GM06990 (cell line): ENCODE measurements around the gene TICAM2.
A peak's percentile ranks its signal among the peaks of the same experiment; 100 is the strongest.
"Not testable (repeated sequence)": the region's sequence is repeated elsewhere in the genome, so short reads cannot be mapped to it uniquely, and the experiment has no call there.

Source experiments
- DNase-seq: peaks from one replicate; pipeline ENCODE4 v3.0.0-alpha.2; 2011; ENCODE audit not compliant: insufficient read length; ENCODE audit errors: extremely low read depth
- H3K27me3 ChIP-seq: replicated peaks from 2 replicates; pipeline ENCODE4 v1.6.0; 2011; ENCODE audit warnings: low read length; ENCODE audit not compliant: control insufficient read depth, insufficient read depth
- H3K36me3 ChIP-seq: 2 replicates; pipeline ENCODE4 v1.5.1; 2011; ENCODE audit warnings: low read length; ENCODE audit not compliant: control insufficient read depth, insufficient read depth
- H3K4me3 ChIP-seq: replicated peaks from 2 replicates; pipeline ENCODE4 v1.5.1; 2011; ENCODE audit warnings: low read depth, mild to moderate bottlenecking, control low read depth, low read length
- TF ChIP-seq, protein P1 (sequence below): IDR thresholded peaks from 2 replicates; pipeline ENCODE4 v1.5.1; 2011; ENCODE audit warnings: low read length, control low read depth, mild to moderate bottlenecking, inconsistent platforms; ENCODE audit not compliant: insufficient read depth, poor library complexity, severe bottlenecking

The TICAM2 gene, protein sequence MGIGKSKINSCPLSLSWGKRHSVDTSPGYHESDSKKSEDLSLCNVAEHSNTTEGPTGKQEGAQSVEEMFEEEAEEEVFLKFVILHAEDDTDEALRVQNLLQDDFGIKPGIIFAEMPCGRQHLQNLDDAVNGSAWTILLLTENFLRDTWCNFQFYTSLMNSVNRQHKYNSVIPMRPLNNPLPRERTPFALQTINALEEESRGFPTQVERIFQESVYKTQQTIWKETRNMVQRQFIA

DNA sequence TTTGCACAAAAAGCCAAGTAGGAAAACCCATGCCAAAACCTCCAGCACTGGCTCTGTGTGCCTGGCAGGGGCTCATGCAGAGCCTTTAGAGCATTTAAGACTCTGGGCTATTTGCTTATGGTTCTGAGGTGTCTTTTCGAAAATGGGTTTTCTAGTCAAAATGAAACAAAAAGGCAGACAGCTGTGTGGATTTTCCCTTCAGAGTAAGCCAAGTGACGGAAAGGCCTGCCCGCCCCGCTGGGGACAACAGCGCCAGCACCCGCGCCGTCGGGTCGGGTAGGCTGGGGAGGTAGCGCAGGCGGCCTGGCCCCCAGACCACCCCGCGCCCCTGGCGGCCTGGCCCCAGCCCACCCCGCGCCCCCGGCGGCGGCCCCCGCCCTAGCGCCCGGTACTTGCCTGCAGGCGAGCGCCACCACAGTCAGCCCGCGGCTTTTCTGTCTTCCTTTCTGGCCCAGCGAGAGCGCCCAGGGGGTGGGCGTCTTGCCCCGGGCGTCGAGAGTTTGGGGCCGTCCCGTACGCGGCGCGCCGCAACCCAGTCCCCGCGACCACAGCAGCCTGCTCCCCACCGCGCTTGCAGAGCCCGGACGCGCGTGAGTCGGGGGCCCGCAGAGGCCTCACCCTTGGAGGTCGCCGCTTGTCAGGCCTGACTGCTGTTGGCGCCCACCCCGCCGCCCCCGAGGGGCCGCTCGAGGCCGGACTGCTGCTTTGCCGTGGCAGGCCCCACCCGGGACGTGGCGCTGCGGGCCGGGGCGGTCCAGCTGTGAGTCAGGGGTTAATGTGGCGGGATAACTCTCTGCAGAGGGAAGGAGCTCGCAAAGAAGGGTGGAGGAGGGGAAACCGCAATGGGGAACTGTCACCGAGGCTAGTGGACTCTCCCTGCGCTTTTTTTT is at the start of gene TICAM2:
Gene TICAM2, minus strand, starts transcription at position 779 of the 890 bp plus-strand sequence. CDS start 21,223 bp downstream, outside the sequence.
- TF ChIP-seq, protein P1, sequence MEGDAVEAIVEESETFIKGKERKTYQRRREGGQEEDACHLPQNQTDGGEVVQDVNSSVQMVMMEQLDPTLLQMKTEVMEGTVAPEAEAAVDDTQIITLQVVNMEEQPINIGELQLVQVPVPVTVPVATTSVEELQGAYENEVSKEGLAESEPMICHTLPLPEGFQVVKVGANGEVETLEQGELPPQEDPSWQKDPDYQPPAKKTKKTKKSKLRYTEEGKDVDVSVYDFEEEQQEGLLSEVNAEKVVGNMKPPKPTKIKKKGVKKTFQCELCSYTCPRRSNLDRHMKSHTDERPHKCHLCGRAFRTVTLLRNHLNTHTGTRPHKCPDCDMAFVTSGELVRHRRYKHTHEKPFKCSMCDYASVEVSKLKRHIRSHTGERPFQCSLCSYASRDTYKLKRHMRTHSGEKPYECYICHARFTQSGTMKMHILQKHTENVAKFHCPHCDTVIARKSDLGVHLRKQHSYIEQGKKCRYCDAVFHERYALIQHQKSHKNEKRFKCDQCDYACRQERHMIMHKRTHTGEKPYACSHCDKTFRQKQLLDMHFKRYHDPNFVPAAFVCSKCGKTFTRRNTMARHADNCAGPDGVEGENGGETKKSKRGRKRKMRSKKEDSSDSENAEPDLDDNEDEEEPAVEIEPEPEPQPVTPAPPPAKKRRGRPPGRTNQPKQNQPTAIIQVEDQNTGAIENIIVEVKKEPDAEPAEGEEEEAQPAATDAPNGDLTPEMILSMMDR, result no peak
- Histone ChIP-seq H3K4me3 (peak within 1 kb of the TSS; percentile 69), H3K27me3 (no peaks in the 10 kb centered on the region), H3K36me3 (no peaks in the 10 kb centered on the region)
- DNase-seq, result peak; percentile 84

DNA sequence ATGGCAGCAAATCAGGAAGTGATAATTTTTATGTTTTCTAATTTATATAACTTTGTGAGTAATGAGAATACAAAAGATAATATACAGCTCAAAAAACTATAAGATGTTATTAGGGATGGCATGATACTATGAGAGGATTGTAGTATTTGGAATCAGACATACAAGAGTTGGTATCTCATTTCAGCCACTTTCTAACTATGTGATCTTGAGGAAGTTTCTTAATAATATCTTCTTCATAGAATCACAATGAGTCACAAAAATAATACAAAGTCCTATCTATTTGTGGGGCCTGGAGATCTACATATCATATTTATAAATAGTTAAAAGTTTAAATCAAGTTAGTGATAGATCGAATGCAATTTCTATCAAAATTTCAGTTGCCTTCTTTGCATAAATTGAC is 47.3 kb upstream of the TICAM2 start:
- TF ChIP-seq, protein P1, result no peak

DNA sequence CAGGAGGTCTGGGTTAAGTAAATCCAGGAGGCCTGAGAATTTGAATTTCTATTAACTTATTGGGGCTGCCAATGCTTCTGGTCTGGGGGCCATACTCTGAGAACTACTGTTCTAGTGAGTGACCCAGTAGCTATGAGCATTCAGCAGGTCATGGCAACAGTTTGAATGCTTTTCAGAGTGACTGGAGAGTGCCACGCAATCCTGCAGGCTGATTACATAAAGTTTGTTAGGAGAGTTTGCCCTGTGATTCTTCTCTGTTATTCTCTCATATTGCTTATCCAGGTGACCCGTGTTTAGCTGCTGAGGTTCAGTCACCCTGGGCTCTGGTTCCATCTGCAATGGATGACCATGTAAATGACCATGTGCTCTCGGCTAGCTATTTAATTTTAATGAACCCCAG is 45.8 kb upstream of the TICAM2 start:
- no peaks in the 10 kb centered on the region for H3K36me3 ChIP-seq
- TF ChIP-seq, protein P1, result no peak
- no peak overlapping the region for H3K4me3 ChIP-seq
- DNase-seq, result no peak
- H3K27me3 ChIP-seq, result peaks cover 3% of the 10 kb centered on the region

More for the DNA sequence above, 47.3 kb upstream of the TICAM2 start:
- DNase-seq, result no peak
- Histone ChIP-seq H3K4me3 (no peak overlapping the region), H3K36me3 (no peaks in the 10 kb centered on the region), H3K27me3 (peaks cover 3% of the 10 kb centered on the region)

DNA sequence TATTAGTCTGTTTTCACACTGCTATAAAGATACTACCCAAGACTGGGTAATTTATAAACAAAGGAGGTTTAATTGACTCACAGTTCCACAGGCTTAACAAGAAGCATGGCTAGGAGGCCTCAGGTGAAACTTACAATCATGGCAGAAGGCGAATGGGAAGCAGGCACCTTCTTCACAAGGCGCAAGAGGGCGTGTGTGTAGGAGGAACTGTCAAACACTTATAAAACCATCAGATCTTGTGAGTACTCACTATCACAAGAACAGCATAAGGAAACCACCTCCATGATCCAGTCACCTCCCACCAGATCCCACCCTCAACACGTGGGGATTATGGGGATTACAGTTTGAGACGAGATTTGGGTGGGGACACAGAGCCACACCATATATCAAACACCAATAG is 43.1 kb upstream of the TICAM2 start:
- not testable (repeated sequence) for DNase-seq, H3K27me3 ChIP-seq, H3K4me3 ChIP-seq, H3K36me3 ChIP-seq

DNA sequence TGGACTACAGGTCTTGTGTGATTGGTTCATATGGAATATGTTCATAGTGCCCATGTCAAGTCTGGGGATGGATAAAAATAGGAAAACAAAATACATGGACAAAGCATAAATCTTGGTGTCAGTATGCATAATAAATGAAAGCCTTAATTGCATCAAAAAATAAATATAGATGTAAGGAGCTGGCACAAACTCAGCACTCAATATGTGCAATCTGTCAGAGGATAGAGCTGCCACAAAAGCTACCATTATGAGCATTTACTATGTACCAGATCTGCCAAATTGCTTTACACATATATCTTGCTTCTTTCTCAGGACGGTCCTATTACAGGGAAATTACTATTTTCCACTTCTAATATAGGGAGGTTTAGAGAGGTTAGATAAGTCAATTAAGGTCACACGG is 41.8 kb upstream of the TICAM2 start:
- Histone ChIP-seq H3K4me3 (no peak overlapping the region), H3K36me3 (no peaks in the 10 kb centered on the region), H3K27me3 (peaks cover 1% of the 10 kb centered on the region)
- DNase-seq, result no peak
- TF ChIP-seq, protein P1, result no peak

DNA sequence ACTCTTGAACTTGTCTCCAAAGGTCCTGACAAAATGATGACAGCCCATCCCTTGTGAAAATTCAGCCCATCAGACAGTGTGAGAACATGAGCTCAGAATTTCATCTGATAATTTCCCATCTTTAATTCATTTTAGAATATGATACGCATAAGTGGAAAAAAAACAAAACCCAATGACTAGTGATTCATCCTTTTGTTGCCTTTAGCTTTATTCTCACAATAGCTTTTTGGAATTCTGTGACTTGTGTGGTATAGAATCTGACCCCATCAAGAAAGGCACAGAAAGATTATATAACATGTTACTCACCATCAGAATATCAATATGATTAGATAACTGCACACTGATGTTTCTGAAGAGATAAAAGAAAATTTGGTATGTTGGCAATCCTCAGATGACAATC is 39.7 kb upstream of the TICAM2 start:
- DNase-seq, result no peak
- Histone ChIP-seq H3K4me3 (no peak overlapping the region), H3K27me3 (peaks cover 1% of the 10 kb centered on the region; the same call in 1 of the 2 replicates), H3K36me3 (no peaks in the 10 kb centered on the region)
- TF ChIP-seq, protein P1, result no peak
